Astrocyte of the spinal cord (primary cell): ENCODE measurements around the gene SEMA6D.

Source experiments
- DNase-seq: peaks from one replicate; pipeline ENCODE4 v3.0.0; 2011; ENCODE audit warnings: low read depth, low spot score
- H3K4me3 ChIP-seq: 2 replicates; pipeline ENCODE4 v1.5.1; 2011; ENCODE audit warnings: low read depth, mild to moderate bottlenecking, low read length, moderate library complexity
- CTCF ChIP-seq: IDR thresholded peaks from 2 replicates; pipeline ENCODE4 v1.5.1; 2012; ENCODE audit warnings: low read depth, mild to moderate bottlenecking, low read length, inconsistent platforms
- in situ Hi-C: cut with HindIII; loops from 2 replicates; pipeline ENCODE4 v1.10.0; 2017; ENCODE audit warnings: low sequenced_read_pairs

The SEMA6D gene

DNA sequence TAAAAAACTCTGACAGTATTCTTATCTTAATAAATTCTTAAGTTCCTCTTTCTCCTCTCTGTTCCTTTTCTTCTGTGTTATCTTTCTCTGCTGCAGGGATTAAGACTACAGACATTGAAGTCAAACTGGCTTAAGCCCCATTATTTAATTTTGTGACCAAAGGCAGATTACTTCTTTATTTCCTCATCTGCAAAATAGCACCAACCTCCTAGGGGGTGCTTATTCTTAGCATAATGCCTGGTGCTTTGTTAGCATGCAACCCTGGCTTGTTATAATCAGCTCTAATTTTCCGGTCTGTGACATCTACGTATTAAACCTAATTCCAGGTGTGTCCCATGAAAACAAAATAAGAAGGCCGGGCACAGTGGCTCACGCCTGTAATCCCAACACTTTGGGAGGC, 23.8 kb downstream of the SEMA6D start:
- H3K4me3 ChIP-seq = no peak overlapping the region
- in situ Hi-C loops = no loop called here
- no peak for DNase-seq
- TF ChIP-seq CTCF = no peak

DNA sequence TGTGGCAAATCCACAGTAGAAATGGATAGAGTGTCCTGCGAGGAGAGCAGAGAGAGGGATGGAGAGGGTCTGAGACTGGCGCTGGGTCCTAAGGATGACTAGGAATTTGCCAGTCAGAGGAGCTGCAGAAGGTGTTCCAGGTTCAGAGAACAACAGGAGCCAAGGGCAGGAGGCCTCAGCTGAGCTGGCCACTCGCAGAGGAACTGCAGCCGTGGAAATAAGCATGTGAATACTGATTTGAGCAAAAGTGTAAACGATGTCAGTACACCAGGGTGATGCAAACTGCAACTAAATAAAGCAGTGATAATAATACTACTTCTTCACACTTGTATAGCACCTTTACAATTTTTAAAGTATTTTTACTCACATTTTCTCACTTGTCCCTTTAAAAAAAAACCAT, 24.6 kb downstream of the SEMA6D start:
- TF ChIP-seq CTCF = no peak
- no peak for DNase-seq
- in situ Hi-C loops = no loop called here
- H3K4me3 ChIP-seq = no peak overlapping the region

DNA sequence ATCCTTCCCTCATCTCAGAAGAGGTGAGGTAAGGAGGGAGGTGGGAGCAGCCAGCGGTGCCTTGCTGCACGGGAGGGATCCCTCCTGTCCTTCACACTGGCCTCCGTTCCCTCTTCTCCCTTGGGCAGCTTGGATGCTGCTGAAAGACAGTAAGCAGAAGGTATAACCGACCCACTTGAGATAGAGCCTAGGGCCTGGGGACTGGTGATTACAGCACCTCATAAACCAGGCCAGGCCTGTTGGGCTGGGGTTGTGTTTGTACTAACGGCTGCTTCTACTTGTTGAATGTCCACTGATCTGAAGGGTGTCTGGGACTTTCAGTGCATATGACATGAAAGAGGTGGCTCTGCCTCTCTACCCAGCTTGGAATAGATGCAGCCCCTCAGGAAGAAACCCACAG, 25.0 kb downstream of the SEMA6D start:
- in situ Hi-C loops = no loop called here
- no peak overlapping the region for H3K4me3 ChIP-seq
- no peak for DNase-seq
- TF ChIP-seq CTCF = no peak

GRCh38 chr15:47742742-47743141, 25.4 kb downstream of the SEMA6D start:
- no peak for TF ChIP-seq CTCF
- DNase-seq = no peak
- in situ Hi-C loops = no loop called here
- H3K4me3 ChIP-seq = no peak overlapping the region

DNA sequence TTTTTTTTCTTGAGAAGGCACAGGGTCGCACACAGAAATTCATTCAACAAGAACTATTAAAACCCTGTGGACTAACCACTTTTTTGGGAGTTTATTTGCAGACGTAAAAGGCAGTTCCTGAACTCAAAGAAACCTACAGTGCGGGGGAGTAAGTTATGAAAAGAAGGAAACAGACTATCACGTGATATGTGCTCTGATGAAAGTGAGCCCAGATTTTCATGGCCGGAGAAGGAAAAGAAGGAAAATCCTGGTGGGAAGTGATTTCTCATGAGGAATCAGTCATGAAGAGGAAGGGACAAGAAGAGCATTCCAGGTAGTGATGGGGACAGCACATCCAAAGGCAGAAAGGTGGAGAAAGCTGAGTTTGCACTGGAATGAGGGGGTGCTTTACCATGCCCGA, 26.1 kb downstream of the SEMA6D start:
- no peak for DNase-seq
- no peak overlapping the region for H3K4me3 ChIP-seq
- no peak for TF ChIP-seq CTCF
- in situ Hi-C loops = no loop called here

- in situ Hi-C loops = no loop called here
- no peak for DNase-seq
- TF ChIP-seq CTCF = no peak
- no peak overlapping the region for H3K4me3 ChIP-seq
These were observed 26.6 kb downstream of the SEMA6D start for GRCh38 chr15:47743886-47744285.

DNA sequence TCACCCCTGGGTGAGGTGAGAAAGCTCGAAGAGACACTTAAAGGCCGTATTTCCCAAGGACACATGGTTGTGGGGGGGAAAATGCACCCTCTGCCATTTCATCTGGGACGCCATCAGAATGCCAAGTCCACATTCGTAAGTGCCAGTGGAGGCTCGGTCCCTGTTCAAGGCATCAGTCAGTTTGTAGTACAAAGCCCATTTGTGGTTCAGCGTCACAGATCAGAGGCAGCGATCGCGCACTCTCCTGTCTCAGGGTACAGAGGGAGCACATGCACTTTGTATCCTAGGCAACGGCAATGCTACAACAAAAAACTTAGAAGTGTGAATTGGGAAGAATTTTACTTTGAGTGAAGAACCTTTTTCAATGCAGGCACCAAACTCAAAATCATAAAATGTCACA, 27.2 kb downstream of the SEMA6D start:
- no peak for DNase-seq
- no peak for TF ChIP-seq CTCF
- in situ Hi-C loops = no loop called here
- H3K4me3 ChIP-seq = no peak overlapping the region
